HepG2 (cell line): ENCODE results near the gene RGP1. TPM values are rescaled to one million over a fixed set of nuclear protein-coding genes. Genes with fewer than 3 reads are reported as not detected.

Experiments used
- ATF6 ChIP-seq: sonication (generic); formaldehyde crosslinking; conservative IDR thresholded peaks from 2 replicates; pipeline ENCODE4 v1.4.0; 2020; ENCODE audit warnings: missing genetic modification reagents
- ATM ChIP-seq: fragments of 450-650 bp; IDR thresholded peaks from 2 replicates; pipeline ENCODE4 v1.7.1; 2017; ENCODE audit warnings: mild to moderate bottlenecking, borderline replicate concordance
- CEBPG ChIP-seq: IDR thresholded peaks from 2 replicates; pipeline ENCODE4 v1.6.1; 2016
- CENPBD1 ChIP-seq: sonication (generic); formaldehyde crosslinking; IDR thresholded peaks from 2 replicates; pipeline ENCODE4 v1.8.0; 2022; ENCODE audit warnings: missing genetic modification reagents, low read depth, mild to moderate bottlenecking, borderline replicate concordance
- FOXJ3 ChIP-seq: sonication (generic); formaldehyde crosslinking; IDR thresholded peaks from 2 replicates; pipeline ENCODE4 v1.4.0; 2020; ENCODE audit warnings: missing genetic modification reagents, mild to moderate bottlenecking, borderline replicate concordance
- GATAD1 ChIP-seq: IDR thresholded peaks from 2 replicates; pipeline ENCODE4 v1.6.1; 2016; ENCODE audit warnings: missing genetic modification reagents, missing compliant biosample characterization
- GPBP1L1 ChIP-seq: sonication (generic); formaldehyde crosslinking; IDR thresholded peaks from 2 replicates; pipeline ENCODE4 v1.5.0; 2020; ENCODE audit warnings: mild to moderate bottlenecking, missing genetic modification reagents
- KLF6 ChIP-seq: IDR thresholded peaks from 2 replicates; pipeline ENCODE4 v1.8.0; 2016; ENCODE audit warnings: missing biosample characterization, missing genetic modification reagents
- KMT2B ChIP-seq: IDR thresholded peaks from 2 replicates; pipeline ENCODE4 v1.6.1; 2016; ENCODE audit warnings: missing genetic modification reagents, missing compliant biosample characterization
- NR2F1 ChIP-seq, 2 experiments: fragments of 450-650 bp in 1 of 2; formaldehyde crosslinking in 1 of 2; IDR thresholded peaks; 2 replicates each; pipeline versions ENCODE4 v1.5.0 to v1.6.1; 2016 to 2020; ENCODE audit warnings: mild to moderate bottlenecking in 1 of 2, missing compliant biosample characterization in 1 of 2, missing genetic modification reagents in 1 of 2, moderate library complexity in 1 of 2
- POGK ChIP-seq: sonication (generic); formaldehyde crosslinking; conservative IDR thresholded peaks from 2 replicates; pipeline ENCODE4 v1.8.0; 2022; ENCODE audit warnings: mild to moderate bottlenecking, moderate library complexity, missing genetic modification reagents
- SNAPC5 ChIP-seq: sonication (generic); formaldehyde crosslinking; IDR thresholded peaks from 2 replicates; pipeline ENCODE4 v1.8.1; 2023; ENCODE audit warnings: mild to moderate bottlenecking, missing genetic modification reagents, borderline replicate concordance
- SSRP1 ChIP-seq: IDR thresholded peaks from 2 replicates; pipeline ENCODE4 v1.6.1; 2016; ENCODE audit warnings: control low read depth
- TRAFD1 ChIP-seq: sonication (generic); formaldehyde crosslinking; IDR thresholded peaks from 2 replicates; pipeline ENCODE4 v1.5.1; 2020; ENCODE audit warnings: missing genetic modification reagents, mild to moderate bottlenecking, borderline replicate concordance
- USF2 ChIP-seq, 2 experiments: sonication (generic) in 1 of 2; formaldehyde crosslinking in 1 of 2; IDR thresholded peaks; 2 replicates each; pipeline versions ENCODE4 v1.5.1 to v1.6.1; 2011 to 2020; ENCODE audit warnings: borderline replicate concordance in 1 of 2, low read depth in 1 of 2, low read length in 1 of 2, mild to moderate bottlenecking in 1 of 2, missing genetic modification reagents in 1 of 2, moderate library complexity in 1 of 2
- ZBTB3 ChIP-seq: sonication (generic); formaldehyde crosslinking; IDR thresholded peaks from 2 replicates; pipeline ENCODE4 v1.4.0; 2020; ENCODE audit warnings: low read depth, mild to moderate bottlenecking, moderate library complexity, missing genetic modification reagents, borderline replicate concordance
- ZFP36L2 ChIP-seq: sonication (generic); formaldehyde crosslinking; IDR thresholded peaks from 2 replicates; pipeline ENCODE4 v1.4.0; 2020; ENCODE audit warnings: missing genetic modification reagents
- ZNF101 ChIP-seq: sonication (generic); formaldehyde crosslinking; IDR thresholded peaks from 2 replicates; pipeline ENCODE4 v1.4.0; 2020; ENCODE audit warnings: mild to moderate bottlenecking, low read depth, missing genetic modification reagents, borderline replicate concordance
- ZNF124 ChIP-seq: sonication (generic); formaldehyde crosslinking; IDR thresholded peaks from 2 replicates; pipeline ENCODE4 v1.4.0; 2020; ENCODE audit warnings: missing genetic modification reagents
- polyA plus RNA-seq, 8 experiments: library from polyadenylated mRNA; depleted of rRNA in 3 of 8; stranded (reverse) in 7 of 8; unstranded in 1 of 8; fragments of >200 nt; fragmentation: Illumina TruSeq in 4 of 8; extraction: Trizol in 4 of 8; gene quantifications; 2 replicates each; pipeline versions ENCODE4 v1.2.1 to v1.2.3, GENCODE V29; 2011 to 2016; ENCODE audit warnings: low read depth in 4 of 8, missing spikeins in 1 of 8, mixed read lengths in 1 of 8; ENCODE audit not compliant: insufficient read depth in 1 of 8
- total RNA-seq, 5 experiments: library from RNA; depleted of rRNA; stranded (reverse); fragments of >200 nt; fragmentation: Illumina TruSeq; extraction: Trizol; gene quantifications; 2 replicates each; pipeline ENCODE4 v1.2.3, GENCODE V29; 2016; ENCODE audit warnings: low read depth in 1 of 5

The RGP1 gene
- total and polyA plus RNA-seq, 2 of the 13 experiments (the other 11 are each of a cell fraction or from before 2014, with no cell fraction given) = 12.7 to 21.0 TPM

- TF ChIP-seq KLF6 (no peak), GATAD1 (CRISPR knock-in tag) (no peak), USF2 (IDR thresholded peaks at IDR 0.05; ENCODE audit: low read depth, low read length) (no peak), USF2 (CRISPR knock-in tag; IDR thresholded peaks at IDR 0.05; ENCODE audit: borderline replicate concordance) (no peak; the same call in 1 of the 2 replicates), CEBPG (CRISPR knock-in tag) (no peak), CENPBD1 (no peak), ATF6 (CRISPR knock-in tag) (no peak), FOXJ3 (peak; percentile 35; the same call in 1 of the 2 replicates), SNAPC5 (CRISPR knock-in tag) (no peak), SSRP1 (CRISPR knock-in tag) (no peak), ZFP36L2 (no peak), KMT2B (no peak), TRAFD1 (CRISPR knock-in tag) (no peak), POGK (CRISPR knock-in tag) (0 out of 2 replicates have a peak, but pooled peaks have one; percentile 24), ZNF124 (CRISPR knock-in tag) (no peak), ATM (no peak), ZNF101 (no peak), GPBP1L1 (CRISPR knock-in tag) (no peak), NR2F1 (CRISPR knock-in tag; IDR thresholded peaks at IDR 0.05) (no peak), ZBTB3 (CRISPR knock-in tag) (0 out of 2 replicates have a peak, but pooled peaks have one; percentile 5)
These were observed 737 bp upstream of the RGP1 start (continued) for GRCh38 chr9:35748242-35748857.
